ENCODE measurements around the gene HMX3.

The HMX3 gene

DNA sequence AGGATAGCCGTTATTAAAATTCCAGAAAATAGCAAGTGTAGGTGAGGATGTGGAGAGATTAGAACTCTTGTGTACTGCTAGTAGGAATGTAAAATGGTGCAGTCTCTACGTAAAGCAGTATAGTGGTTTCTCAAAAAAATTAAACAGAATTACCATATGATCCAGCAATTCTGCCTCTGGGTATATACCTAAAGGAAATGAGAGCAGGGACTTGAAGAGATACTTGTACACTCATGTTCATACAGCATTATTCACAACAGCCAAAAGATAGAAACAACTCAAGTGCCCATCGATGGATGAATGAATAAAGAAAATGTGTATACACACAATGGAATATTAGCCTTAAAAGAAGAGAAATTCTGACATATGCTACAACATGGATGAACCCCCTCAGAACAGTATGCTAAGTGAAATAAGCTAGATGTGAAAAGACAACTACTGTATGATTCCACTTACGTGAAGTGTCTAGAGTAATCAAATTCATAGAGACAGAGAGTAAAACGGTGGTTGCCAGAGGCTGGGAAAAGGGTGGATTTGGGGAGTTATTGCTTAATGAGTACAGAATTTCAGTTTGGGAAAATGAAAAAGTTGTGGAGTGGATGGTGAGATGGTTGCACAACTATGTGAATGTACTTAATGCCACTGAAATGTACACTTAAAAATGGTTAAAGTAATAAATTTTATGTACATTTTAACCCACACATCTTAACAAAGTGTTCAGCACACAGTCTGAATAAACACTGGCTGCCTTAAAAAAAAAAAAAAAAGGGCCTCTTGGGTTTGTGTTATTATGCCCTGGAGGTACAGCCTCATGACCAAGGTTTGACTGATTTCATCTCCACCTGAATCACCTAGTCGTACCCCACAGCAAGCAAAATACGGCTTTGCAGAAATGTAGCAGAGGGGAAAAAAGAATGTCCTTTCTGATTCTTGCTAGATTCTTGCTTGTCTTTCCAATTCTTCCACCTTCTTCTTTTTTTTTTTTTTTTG, 44.6 kb downstream of the HMX3 start:
- FAIRE-seq, result no peak

DNA sequence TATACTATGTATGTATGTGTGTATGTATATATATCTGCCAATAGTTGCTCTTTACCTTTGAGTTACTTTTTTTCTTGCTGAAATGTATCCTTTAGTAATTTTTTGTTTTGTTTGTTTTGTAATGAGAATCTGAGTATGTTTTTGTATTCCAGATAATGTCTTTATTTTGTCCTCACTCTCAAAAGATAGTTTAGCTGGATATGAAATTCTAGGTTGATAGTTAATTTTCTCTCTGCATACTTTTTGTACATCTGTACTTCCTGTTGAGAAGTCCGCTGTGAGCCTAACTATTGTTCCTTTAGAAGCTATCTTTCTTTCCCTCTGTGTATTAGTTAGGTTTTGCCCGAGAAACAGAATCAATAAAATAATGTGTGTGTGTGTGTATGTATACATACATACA, 48.0 kb downstream of the HMX3 start:
- peak; percentile 17 for FAIRE-seq

DNA sequence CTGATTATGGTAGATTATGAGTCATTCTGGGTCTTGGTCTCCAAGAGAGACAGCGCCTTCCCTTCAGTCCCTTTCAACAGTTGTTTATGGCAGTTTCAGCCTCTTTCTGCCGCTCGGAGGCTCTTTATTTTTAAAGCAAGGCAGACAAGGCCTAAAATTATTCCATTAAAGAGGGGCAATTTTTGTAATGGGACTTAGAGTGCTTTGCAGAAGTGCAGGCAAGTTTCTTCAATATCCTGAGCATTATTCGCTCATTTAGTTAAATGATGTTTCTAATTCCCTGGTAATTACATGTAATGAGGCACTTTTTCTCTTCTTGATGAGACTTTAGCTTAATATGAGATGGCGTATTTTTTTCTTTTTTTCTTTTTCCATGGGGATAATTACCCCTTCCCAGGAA, 52.0 kb downstream of the HMX3 start:
- FAIRE-seq, result no peak
